Stimulated activated CD8-positive, alpha-beta memory T cell treated with anti-CD3 and anti-CD28 coated beads, Interleukin-4, amount 100 ng/mL, for 48 hours (primary cell): ENCODE measurements around the gene NAPG.
"Not testable (repeated sequence)": the region's sequence is repeated elsewhere in the genome, so short reads cannot be mapped to it uniquely, and the experiment has no call there.

Source experiments
- DNase-seq: peaks from one replicate; pipeline ENCODE4 v3.0.0-alpha.2; 2020

The NAPG gene

DNA sequence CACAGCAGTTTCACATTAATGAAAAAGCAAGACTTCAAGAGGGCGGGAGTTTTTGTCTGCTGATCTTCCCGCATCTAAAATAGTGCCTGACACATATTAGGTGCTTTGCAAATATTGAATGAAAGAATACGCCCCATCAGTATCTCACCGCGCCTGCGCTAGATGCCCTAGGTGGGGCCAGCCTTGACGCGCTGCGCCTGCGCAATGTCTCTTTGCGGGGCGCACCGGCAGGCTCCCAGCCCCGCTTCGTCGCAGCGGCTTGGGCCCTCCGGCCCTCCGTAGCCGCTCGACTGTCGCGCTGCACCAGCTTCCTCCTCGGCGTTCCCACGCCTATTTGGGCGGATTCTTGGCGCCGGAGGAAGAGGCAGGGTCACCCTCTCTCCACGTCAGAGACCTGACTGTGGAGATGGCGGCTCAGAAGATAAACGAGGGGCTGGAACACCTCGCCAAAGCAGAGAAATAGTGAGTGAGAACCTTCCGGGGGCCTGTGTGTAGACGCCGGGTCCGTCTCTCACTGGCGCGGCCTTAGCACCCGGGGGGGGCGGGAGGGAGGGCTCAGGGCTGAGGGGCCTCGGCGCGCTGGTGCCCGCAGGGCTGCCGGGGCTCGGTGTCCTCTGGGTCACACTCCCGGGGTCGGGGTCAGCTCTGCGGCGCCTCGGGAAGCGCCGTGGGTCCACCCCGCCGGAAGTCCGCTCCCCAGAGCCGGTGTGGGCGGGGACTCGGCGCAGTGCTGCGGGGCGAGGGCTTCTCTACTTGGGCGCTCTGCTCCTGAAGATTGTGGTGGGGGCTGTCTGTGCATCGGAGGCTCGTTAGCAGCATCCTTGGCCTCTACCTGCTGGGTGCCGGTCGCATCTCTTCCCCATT, at the start of gene NAPG:
NAPG (plus strand) TSS at position 331 of the 864 bp plus-strand sequence; CDS start at position 407, 76 bp downstream.
- DNase-seq, result peak; percentile 90

DNA sequence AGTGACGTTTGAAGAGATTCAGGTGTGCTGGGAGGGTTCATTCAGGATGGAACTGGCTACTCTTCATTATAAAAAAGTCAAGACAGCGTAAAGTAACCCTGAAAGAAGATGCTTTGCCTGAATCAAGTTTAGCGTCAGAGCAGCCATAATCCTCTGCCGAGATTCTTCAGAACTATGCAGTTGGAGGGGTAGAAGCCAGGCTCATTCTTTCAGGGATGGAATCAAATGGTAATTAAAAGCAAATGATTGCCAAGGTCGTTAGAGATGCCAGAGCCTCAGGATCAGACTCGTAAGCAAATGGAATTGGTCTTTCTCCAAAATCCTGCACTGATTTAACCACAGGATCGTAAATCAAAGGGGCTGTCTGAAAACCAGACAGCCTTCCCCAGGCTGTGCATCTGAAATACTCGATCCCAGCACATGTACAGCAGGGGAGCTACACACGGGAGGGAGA, 49.5 kb upstream of the NAPG start:
- no peak for DNase-seq

DNA sequence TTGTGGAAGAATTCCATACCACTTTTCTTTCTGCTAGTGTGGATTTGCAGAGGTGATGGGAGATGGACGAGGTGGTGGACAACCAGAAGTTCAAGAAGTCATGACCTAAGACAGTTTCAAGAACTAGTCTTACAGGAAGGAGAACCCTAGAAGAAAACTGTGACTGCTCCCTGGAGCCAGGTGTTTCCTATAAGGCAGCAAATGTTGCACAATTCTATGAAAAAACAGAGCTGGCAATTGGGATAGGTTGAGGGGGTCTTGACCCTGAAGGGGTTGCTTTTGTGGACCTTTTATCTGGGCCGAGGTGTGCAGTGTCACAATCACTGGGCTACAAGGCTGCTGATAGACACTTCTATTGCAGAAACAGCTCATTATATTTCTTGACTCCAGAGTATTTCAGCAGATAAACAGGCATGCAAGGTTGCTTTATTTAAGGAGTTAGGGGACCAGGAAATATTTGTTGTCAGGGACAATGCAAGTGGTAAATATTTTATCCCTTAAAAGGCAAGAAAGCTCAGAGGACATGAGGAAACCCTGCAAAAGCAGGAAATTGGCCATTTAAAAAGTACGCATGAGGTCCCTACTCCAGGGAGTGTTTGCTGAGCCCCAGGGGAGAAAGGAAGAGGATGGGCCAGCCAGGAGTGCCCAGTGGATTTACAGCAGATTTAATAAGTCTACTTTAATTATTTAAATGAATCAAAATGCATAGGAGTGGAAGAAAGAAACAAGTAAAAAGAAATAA, 48.5 kb upstream of the NAPG start:
- DNase-seq, result no peak

DNA sequence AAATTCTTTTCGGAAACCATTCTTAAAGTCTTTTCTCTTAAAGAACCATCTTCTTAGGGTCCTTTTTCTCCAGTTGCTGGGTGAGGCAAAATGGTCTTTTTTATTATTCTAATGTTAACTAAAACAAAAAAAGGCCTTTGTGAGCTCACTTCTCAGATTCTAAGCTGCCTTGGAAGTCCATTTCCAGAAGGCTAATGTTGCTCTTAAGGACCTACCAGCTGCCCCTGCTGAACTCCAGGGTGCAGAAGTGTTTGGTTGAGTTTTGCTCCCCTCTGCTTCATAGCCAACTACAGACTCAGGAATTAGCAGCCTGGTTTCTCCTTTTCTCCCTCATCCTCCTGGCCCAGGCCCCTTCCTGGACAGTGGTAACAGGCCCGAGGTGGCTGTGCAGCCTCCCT, 48.0 kb upstream of the NAPG start:
- no peak for DNase-seq

DNA sequence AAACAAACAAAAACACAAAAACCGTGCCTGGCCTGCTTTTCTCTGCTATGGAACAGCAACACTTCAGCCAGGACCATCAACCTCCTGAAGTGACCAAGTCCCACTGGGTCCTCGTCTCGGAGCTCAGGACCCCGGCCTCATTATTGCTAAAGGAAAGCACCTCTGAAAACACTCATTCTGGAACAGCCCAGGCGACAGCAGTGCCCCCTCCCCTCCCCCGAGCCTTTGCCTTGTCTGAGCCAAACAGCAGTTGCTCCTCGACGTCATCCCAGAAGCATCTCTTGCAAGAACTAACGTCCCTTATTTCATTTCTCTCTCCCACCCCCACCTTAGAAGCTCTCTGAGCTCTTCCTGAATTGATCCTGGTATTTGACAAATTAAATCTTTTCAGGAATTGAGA, 44.0 kb upstream of the NAPG start:
- no peak for DNase-seq

DNA sequence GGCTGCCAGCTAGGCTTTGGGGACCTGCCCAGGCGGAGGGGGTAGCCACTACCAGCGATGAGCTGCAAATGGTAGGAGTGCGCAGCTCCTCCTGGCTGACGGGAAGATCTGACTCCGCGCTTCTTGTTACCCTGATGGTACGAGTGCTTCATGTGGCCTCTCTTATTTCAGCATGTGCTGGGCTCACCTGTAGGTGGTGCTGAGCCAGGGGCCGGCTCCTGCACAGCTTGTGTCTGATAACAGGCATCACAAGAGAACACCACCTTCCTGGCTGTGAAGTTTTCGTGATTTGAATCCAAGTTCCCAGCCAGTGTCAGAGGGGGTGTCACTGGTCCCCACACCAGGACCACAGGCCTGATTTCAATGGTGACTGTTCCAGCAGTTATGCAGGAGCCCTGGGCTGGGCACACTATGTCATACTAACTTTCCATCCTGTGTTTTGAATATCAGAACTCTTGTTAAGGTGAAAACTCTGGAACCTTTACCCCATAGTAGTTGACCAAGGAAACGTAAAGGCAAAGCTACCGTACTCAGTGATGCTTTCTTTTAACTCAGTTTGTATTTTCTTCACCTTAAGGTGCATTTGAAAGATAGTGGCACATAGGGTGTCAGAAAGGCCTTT, 43.4 kb upstream of the NAPG start:
- DNase-seq, result no peak

DNA sequence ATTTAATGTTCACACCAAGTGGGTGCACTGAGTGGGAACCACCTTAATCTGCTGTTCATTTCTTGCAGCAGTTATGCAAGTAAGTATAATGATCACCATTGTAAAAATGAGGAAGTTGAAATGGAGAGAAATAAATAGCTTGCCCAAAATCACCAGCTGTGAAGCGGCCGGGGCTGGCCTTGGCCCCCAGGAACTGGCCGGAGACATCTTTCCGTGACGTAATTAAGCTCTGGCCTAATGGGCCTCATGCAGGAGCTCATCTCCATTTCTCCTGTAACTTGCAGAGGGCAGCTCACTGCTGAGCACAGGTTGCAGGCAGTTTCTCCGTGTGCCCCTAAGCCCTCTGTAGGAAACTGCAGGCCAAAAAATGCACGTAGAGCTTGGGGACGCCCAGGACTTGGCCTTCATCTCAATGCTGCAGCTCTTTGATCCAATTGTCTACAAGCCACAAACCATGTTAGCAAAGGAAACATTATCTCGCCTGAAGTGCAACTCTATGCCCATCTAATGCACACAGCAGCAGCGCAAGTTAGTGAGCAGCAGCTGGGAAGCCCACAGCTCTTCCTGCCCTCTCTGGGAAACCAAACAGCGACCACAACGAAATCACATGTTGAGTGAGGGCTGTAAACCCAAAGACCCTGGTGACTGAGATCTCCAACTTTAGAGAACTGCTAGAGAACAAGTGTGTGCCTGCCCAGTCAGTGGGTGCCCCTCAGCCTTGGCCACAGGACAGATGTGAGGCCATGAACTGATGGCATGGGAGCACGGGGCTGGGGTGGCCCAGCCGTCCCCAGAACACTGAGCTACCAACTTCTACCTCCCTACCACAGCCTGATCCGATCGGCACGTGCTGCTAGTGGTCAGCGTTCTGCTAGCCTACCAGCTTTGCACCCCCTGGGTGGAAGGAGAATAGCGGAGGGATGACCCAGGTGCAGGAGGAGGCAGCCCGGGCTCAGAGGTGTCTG, 42.6 kb upstream of the NAPG start:
- no peak for DNase-seq

DNA sequence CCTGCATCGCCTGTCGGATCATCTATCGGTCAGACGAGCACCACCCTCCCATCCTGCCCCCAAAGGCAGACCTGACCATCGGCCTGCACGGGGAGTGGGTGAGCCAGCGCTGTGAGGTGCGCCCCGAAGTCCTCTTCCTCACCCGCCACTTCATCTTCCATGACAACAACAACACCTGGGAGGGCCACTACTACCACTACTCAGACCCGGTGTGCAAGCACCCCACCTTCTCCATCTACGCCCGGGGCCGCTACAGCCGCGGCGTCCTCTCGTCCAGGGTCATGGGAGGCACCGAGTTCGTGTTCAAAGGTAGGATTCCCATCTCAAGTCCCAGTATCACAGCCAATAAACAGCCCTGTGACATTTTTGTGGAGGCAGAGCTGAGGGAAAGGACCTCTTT, 40.4 kb upstream of the NAPG start:
- DNase-seq, result no peak

DNA sequence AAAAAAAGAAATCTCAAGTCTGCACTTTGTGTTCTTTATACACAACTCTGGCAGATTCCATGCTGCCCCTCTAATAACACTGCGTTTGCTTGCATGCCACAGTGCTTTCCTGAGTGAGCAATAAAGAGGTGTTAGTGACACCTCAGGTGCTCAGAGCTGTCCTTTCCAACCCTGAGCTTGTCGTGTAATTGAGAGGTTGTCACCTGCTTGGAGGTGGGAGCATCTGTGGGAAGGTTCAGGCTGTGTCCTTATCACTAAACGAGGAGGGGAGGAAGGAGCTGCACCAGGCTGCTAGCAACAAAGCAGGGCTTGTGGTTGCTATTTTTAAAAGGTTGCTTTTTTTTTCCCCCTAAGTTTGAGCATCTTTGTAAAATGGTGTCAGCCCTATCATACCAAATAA, 39.5 kb upstream of the NAPG start:
- DNase-seq, result no peak

DNA sequence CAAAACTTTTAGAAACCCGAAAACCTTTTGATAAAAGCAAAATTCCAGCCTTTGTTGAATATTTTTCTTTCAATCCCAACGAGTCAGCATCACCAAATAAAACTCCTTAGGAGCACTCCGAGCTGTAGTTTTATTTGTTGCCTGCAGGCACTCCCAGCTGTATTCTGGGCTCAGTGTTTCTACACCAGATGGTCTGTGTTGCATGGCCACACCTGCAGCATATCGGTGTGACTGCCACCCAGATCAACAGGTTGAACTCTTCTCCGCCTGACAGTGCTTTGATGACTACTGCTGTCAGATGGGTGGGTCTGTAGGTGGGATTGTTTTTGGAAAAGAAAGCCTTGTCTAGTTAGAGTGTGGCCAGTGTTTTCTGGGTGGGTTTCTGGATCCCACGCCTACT, 38.7 kb upstream of the NAPG start:
- no peak for DNase-seq

DNA sequence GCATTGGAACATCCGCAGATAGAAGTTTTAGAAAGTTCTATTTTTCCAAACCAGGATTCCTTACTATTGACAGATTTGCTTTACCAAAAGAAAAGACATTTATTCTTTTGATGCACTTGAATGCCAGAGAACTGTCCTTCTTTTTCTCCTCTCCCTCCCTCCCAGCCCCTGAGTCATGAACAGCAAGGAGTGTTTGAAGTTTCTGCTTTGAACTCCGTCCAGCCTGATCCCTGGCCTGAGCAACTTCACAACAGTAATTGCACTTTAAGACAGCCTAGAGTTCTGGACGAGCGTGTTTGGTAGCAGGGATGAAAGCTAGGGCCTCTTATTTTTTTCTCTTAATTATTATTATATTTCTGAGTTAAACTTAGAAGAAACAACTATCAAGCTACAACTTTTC, 37.8 kb upstream of the NAPG start:
- no peak for DNase-seq

DNA sequence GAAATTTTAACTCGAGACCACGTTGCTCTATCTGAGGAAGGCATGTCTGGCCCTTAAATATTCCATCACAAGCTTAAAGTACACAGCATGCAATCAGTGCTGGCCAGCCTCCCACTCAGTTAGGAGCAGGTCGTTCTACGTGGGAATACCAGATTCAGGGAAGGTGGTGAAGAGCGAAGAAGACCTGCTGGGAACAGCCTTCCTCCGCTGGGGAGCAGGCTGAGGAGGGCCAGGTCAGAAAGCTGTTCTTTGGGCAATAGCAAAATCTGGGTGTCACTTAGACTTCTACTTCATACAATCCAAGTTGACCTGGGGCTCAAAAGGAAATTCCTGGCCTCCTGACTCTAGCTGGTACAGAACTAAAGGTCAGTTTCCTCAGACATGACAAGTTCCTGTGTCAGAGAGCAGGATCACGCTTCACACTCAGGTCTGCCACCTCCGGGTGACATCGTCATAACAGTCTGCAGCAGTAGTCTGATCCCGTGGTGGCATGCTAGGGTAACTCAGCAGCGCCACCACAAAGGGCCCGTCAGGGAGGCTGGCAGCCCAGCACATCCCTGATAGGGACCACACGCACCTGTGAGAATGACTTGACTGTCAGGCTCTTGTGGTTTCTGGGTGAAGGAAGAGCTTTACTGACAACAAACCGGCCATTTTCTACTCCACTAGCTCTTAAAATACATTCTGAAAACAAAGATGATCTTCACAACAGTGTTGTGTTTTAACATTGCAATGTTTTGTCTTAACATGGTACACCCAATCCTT, 35.2 kb upstream of the NAPG start:
- peak; percentile 72 for DNase-seq

DNA sequence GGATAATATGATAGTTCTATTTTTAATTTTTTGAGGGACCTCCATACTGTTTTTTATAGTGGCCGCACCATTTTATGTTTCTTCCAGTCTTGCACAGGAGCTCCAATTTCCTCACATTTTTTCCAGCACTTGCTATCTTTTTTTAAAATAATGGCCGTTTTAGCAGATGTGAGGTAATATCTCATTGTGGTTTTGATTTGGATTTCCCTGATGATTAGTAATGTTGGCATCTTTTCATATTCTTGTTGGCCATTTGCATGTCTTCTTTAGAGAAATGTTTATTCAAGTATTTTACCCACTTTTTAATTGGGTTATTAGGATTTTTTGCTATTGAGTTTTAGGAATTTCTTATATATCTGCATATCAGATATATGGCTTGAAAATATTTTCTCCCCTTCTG, 29.9 kb upstream of the NAPG start:
- DNase-seq, result no peak

DNA sequence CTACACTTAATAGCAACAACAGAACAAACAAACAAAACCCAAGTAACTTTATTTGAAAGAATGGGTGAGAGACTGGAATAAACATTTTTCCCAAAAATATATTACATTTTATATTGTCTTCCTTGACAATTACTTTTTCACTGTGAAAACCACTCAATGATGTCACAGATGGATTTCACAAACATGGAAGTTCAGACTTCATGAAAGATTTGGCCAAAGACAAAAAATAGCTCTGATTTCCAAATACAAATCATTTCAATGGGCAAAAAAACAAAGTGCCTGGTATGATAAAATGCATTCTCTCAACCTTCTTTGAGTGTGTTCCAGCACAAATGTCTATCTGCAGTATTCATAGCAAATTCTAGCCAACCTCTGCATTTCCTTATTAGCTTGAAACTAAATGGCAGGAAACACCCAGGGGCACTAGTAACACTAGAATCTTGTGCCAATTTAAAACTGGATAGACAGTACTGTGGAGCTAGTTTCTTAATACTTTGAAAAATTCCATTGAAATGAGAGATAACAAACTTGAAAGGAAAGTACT, 28.5 kb upstream of the NAPG start:
- no peak for DNase-seq

DNA sequence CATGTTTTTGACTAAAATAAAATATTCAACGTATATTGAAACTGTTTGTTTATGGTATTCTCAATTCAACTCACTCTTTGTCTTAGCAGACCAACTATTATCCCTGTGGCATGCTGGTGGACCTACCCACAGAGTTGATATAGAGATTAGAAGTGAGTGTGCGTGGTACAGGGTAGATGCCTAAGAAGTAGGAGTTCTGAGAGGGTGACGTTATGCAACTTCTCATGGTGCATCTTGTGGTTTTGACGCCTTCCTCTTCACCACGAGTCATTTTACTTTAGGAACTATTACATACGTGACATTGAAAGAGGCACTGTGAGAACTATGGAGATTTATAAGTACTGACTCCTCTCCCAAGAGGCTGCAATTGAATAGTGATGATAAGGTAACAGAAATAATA, 26.6 kb upstream of the NAPG start:
- DNase-seq, result no peak

DNA sequence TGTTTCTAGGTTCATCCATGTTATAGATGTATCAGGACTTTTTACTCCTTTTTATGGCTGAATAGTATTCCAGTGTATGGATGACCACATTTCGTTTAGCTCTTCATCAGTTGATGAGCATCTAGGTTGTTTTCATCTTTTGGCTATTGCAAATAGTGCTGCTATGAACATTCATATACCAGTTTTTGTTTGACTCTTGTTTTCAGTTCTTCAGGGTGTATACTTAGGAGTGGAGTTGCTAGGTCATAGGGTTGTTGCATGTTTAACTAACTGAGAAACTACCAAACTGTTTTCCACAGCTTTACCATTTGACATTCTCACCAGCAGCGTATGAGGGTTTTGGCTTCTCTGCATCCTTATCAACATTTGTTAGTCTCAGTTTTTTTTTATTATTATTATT, 25.8 kb upstream of the NAPG start:
- no peak for DNase-seq

DNA sequence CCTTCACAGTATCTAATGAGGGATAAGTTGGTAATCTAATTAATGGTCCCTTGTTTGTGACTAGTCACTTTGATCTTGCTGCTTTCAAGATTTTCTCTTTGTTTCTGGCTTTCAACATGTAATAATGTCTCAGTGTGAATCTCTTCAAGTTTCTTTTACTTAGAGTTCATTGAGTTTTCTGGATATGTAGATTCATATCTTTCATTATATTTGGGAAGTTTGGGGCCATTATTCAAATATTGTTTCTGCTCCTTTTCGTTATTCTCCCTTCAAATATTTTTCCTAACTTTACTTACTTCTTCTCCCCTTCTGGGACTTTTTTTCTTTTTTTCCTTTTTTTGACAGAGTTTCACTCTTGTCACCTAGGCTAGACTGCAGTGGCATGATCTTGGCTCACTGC, 21.1 kb upstream of the NAPG start:
- DNase-seq, result no peak

DNA sequence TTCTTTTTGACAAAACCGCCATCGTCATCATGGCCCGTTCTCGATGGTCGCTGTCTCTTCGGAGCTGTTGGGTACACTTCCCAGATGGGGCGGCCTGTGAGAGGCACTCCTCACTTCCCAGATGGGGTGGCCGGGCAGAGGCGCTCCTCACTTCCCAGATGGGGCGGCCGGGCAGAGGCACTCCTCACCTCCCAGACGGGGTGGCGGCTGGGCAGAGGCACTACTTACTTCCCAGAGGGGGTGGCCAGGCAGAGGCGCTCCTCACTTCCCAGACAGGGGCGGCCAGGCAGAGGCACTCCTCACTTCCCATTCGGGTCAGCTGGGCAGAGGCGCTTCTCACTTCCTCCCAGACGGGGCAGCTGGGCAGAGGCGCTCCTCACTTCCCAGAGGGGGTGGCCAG, 19.9 kb upstream of the NAPG start:
- not testable (repeated sequence) for DNase-seq

DNA sequence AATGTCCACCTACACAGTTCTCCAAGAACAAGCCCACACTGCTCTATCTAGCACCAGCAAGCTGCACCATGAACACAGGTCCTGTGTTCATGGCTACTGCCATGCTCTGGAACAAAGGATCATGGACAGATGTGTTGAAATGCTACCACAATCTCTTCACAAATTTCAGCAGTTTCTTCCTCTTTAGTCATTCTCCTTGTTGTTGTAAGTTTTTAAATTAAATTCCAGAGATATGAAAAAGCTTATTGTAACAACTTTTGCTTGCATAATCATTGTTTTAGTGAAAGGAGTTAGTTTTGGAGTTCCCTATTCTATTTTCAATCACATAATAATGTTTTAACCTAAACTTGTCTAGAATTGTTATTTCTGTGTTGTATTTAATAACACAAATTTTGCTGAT, 17.2 kb upstream of the NAPG start:
- DNase-seq, result no peak

DNA sequence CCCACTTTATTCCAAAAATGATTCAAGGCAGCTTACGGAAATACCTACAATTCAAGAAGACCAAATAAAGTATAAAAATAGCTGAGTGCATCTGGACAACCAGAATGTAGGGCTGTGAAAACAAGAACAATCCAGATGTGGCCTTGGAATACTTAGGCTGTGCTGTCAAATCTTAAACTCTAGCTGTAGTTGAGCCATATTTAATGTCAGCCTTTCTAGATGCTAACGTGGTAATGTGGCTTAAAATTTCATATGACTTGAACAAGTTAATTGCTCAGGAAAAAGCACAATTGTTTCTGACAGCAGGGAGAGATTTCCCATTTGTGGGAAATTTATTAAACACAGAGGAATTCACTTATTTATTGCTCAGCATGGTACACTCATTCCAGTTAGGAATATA, 14.6 kb upstream of the NAPG start:
- no peak for DNase-seq

DNA sequence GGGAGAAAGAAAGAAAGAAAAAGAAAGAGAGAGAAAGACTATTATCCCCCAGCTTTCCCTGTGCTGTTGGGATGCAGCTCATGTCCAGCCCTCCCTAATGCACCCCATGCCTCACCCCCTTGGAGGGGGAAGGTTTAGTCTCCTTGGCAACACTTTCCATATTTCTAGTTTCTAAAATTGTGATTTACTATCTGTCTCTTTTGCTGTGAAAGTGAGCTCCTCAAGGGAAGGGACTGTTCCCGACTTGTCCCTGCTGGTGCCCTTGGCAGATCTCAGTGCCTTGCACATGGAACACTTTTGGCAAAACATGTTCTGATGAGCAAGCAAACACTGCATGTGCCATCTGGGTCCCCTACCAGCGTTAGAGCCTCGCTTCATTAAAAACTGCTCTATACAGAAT, 11.7 kb upstream of the NAPG start:
- no peak for DNase-seq

DNA sequence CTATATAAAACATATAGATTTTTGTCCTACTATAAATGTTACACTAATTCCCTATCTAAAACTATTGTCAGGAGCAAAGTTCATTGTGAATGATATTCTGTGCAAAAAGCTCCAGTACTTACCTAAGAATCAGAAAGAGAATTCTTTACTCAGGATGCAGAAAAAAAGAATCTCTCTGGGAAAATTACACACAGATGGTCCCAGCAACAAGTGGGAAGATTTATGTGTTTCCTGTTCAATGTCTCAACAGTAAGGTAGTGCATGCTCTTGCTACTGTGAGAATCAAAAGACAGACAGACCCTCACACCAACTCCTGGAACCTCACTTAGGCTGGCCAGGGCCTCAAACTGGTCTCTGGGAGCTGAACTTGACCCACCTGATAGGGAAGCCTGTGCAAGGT, 11.2 kb upstream of the NAPG start:
- DNase-seq, result no peak
